ENCODE results near the gene CARM1. TPM values are rescaled to one million over a fixed set of nuclear protein-coding genes. Genes with fewer than 3 reads are reported as not detected.

The CARM1 gene
- polyA plus RNA-seq, 1 experiment = 33.7 TPM

DNA sequence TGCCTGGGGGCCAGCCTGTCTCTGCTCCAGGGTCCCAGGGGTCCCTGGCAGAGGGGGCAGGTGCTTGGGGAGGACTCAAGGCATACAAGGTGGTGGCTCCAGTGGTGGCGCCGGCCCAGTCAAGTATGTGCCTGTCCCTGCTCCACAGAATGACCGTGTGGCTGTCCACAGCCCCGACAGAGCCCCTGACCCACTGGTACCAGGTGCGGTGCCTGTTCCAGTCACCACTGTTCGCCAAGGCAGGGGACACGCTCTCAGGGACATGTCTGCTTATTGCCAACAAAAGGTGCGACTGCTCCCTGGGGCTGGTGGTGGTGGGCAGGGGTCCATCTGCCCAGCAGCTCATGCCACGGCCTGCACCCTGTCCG, 48.9 kb downstream of the CARM1 start:
- ChIA-PET POLR2A (no interaction called here), CTCF (interaction anchor here (1.6 kb wide), 1 partner anchor 48 kb away, joined by 5 read pairs; no protein-coding TSS in a partner anchor)
- no peak for DNase-seq (ENCODE audit: low read depth)
- no peaks in the 10 kb centered on the region for H3K27me3 ChIP-seq (ENCODE audit: control insufficient read depth, insufficient read depth, low read length)
- peaks cover 42% of the 10 kb centered on the region for H3K36me3 ChIP-seq (ENCODE audit: control insufficient read depth, insufficient read depth, low read length)
- no peak overlapping the region for H3K4me3 ChIP-seq (ENCODE audit: low read depth, low read length)
- no peak for TF ChIP-seq CTCF (IDR thresholded peaks at IDR 0.05; ENCODE audit: insufficient read depth, low read depth, low read length)

GRCh38 chr19:10920781-10921180, 49.4 kb downstream of the CARM1 start:
- TF ChIP-seq CTCF (IDR thresholded peaks at IDR 0.05; ENCODE audit: insufficient read depth, low read depth, low read length) = no peak
- DNase-seq (ENCODE audit: low read depth) = no peak
- Histone ChIP-seq H3K27me3 (ENCODE audit: control insufficient read depth, insufficient read depth, low read length) (no peaks in the 10 kb centered on the region), H3K36me3 (ENCODE audit: control insufficient read depth, insufficient read depth, low read length) (peaks cover 45% of the 10 kb centered on the region), H3K4me3 (ENCODE audit: low read depth, low read length) (no peak overlapping the region)
- ChIA-PET POLR2A (no interaction called here), CTCF (interaction anchor here (1.6 kb wide), 1 partner anchor 48 kb away, joined by 5 read pairs; no protein-coding TSS in a partner anchor)

GRCh38 chr19:10921199-10921909, 50.0 kb downstream of the CARM1 start:
- ChIA-PET CTCF (no interaction called here), POLR2A (no interaction called here)
- Histone ChIP-seq H3K27me3 (ENCODE audit: control insufficient read depth, insufficient read depth, low read length) (no peaks in the 10 kb centered on the region), H3K36me3 (ENCODE audit: control insufficient read depth, insufficient read depth, low read length) (peaks cover 44% of the 10 kb centered on the region), H3K4me3 (ENCODE audit: low read depth, low read length) (no peak overlapping the region)
- TF ChIP-seq CTCF (IDR thresholded peaks at IDR 0.05; ENCODE audit: insufficient read depth, low read depth, low read length) = no peak
- no peak for DNase-seq (ENCODE audit: low read depth)

DNA sequence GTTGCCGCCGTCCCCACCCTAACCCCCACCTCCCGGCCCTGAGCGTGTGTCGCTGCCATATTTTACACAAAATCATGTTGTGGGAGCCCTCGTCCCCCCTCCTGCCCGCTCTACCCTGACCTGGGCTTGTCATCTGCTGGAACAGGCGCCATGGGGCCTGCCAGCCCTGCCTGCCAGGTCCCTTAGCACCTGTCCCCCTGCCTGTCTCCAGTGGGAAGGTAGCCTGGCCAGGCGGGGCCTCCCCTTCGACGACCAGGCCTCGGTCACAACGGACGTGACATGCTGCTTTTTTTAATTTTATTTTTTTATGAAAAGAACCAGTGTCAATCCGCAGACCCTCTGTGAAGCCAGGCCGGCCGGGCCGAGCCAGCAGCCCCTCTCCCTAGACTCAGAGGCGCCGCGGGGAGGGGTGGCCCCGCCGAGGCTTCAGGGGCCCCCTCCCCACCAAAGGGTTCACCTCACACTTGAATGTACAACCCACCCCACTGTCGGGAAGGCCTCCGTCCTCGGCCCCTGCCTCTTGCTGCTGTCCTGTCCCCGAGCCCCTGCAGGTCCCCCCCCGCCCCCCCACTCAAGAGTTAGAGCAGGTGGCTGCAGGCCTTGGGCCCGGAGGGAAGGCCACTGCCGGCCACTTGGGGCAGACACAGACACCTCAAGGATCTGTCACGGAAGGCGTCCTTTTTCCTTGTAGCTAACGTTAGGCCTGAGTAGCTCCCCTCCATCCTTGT, 50.7 kb downstream of the CARM1 start:
- H3K27me3 ChIP-seq (ENCODE audit: control insufficient read depth, insufficient read depth, low read length) = no peaks in the 10 kb centered on the region
- H3K36me3 ChIP-seq (ENCODE audit: control insufficient read depth, insufficient read depth, low read length) = peaks cover 41% of the 10 kb centered on the region
- no peak for DNase-seq (ENCODE audit: low read depth)
- no peak for TF ChIP-seq CTCF (IDR thresholded peaks at IDR 0.05; ENCODE audit: insufficient read depth, low read depth, low read length)
- CTCF ChIA-PET = no interaction called here
- POLR2A ChIA-PET = no interaction called here
- no peak overlapping the region for H3K4me3 ChIP-seq (ENCODE audit: low read depth, low read length)

GRCh38 chr19:10922638-10923014, 51.3 kb downstream of the CARM1 start:
- TF ChIP-seq CTCF (IDR thresholded peaks at IDR 0.05; ENCODE audit: insufficient read depth, low read depth, low read length) = no peak
- Histone ChIP-seq H3K27me3 (ENCODE audit: control insufficient read depth, insufficient read depth, low read length) (no peaks in the 10 kb centered on the region), H3K36me3 (ENCODE audit: control insufficient read depth, insufficient read depth, low read length) (peaks cover 45% of the 10 kb centered on the region), H3K4me3 (ENCODE audit: low read depth, low read length) (no peak overlapping the region)
- DNase-seq (ENCODE audit: low read depth) = no peak
- ChIA-PET CTCF (no interaction called here), POLR2A (no interaction called here)
